Esophagus squamous epithelium (tissue), 4 donors: Measurements from ENCODE around the gene SNRPB.

ENCODE experiments used
- POLR2A ChIP-seq, 4 donors: fragments of 450-650 bp; IDR thresholded peaks; one replicate each; pipeline ENCODE4 v1.6.1; 2017; ENCODE audit warnings: antibody characterized with exemption in 4 of 4, mild to moderate bottlenecking in 4 of 4, moderate library complexity in 3 of 4
- TF ChIP-seq, protein P1 (sequence below), 6 experiments: fragments of 450-650 bp in 4 of 6; fragments of 200-600 bp in 2 of 6; sonication (generic) in 2 of 6; IDR thresholded peaks; one replicate each; pipeline ENCODE4 v1.5.1; 2016 to 2019; ENCODE audit warnings: antibody characterized with exemption in 6 of 6, mild to moderate bottlenecking in 4 of 6, moderate library complexity in 4 of 6

DNA sequence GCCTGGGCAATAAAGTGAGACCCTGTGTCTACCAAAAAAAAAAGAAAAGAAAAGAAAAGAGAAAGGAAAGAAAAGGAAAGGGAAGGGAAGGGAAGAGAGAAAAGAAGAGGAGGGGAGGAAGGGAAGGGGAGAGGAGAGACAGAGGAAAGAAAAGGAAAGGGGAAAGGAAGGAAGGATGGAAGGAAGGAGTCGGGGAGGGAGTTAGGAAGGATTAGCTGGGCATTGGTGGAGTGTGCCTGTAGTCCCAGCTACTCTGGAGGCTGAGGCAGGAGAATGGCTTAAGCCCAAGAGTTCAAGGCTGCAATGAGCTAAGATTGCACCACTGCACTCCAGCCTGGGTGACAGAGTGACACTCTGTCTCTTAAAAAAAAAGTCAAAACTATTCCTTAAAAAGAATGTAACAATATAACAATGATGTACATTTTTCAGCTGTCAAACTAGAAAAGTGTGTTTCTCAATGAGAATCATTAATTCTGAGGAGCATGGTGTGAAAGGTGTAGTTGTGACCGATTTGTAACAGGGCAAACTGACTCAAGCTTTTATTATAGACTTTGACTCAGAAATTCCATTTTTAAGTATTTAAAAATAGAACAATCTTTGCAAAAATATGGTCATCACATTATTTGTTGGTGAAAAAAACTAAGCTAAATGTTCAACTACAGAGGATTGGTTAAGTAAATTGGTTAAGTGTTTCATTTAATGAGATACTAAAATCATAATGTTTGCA is 14.7 kb downstream of the SNRPB start:
- TF ChIP-seq, protein P1, sequence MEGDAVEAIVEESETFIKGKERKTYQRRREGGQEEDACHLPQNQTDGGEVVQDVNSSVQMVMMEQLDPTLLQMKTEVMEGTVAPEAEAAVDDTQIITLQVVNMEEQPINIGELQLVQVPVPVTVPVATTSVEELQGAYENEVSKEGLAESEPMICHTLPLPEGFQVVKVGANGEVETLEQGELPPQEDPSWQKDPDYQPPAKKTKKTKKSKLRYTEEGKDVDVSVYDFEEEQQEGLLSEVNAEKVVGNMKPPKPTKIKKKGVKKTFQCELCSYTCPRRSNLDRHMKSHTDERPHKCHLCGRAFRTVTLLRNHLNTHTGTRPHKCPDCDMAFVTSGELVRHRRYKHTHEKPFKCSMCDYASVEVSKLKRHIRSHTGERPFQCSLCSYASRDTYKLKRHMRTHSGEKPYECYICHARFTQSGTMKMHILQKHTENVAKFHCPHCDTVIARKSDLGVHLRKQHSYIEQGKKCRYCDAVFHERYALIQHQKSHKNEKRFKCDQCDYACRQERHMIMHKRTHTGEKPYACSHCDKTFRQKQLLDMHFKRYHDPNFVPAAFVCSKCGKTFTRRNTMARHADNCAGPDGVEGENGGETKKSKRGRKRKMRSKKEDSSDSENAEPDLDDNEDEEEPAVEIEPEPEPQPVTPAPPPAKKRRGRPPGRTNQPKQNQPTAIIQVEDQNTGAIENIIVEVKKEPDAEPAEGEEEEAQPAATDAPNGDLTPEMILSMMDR (IDR thresholded peaks at IDR 0.05): no peak
- no peak for TF ChIP-seq POLR2A (IDR thresholded peaks at IDR 0.05)
